ENCODE results near the gene FGD3.

The FGD3 gene

DNA sequence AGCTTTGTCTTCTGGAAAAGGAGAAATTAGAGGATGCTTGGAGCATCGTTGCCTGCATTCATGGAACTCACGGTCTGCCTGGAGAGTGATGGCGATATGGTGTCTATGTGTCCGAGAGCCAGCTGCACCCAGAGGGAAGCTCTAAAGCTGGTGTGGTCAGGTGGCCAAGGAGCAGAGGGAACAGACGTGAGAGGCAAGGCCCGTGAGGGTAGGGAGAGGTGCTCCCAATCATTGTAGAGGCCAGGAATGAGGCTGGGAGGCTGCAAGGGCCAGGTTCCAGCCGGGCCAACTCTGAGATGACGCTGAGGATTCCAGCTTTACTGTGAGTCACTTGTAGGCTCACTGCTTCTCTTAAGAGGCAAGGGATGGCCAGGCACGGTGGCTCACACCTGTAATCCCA, 7.6 kb downstream of the FGD3 start:
- no peak for DNase-seq

DNA sequence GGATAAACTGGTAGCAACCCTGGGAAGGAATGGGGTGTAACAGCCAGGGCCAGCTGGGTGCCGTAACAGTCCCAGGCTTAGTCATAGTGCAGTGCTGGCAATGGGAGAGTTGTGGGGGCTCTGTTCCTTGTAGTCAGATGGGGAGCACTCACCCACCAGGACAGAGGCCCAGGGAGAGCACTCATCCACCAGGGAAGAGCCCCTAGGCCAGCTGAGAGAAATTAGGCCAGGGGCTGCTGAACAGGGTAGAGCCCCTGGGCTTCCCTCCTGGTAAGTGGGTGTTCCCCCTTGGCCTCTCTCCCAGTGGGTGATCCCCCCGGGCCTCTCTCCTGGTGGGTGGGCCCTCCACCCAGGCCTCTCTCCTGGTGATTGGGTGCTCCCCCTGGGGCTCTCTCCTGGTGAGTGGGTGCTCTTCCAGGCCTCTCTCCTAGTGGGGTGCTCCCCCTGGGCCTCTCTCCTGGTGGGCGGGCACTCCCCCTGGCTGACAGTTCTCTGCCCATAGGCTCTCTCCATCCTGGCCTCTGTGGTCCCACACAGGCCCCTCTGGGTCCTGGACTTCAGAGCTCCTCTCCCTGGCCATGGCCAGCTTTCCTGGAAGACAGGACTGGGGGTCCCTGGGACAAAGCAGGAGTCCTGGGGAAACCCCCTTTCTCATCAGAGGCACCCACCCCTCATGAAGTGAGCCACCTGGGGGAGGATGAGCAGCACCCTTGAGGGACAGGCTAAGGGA, 13.4 kb downstream of the FGD3 start:
- no peak for DNase-seq

DNA sequence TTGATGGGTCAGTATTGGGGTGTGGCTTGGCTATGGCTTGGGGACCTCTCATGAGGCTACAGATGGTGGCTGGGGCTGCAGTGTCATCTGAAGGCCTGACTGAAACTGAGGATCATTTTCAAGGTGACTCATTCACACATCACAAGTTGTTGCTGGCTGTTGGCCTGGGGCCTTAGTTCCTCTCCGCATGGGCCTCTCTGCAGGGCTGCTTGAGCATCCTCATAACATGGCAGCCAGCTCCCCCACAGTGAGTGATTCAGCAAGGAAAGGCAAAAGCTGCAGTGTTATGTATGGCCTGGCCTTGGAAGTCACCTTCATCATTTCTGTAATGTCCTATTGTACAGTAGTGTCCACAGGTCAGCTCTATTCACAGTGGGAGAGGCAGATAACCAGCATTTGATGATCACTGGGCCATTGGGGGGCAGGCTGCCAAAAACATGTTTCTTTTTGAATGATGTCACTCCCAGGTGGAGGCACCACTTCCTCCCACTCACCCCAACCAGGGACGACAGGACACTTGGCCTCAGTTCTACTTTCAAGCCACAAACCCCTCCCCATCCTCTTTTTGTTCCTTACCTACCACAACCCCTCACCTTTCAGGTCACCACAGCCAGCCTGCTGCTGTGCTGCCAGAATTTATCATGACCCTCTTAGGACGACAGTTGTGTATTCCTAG, 14.4 kb downstream of the FGD3 start:
- no peak for DNase-seq

DNA sequence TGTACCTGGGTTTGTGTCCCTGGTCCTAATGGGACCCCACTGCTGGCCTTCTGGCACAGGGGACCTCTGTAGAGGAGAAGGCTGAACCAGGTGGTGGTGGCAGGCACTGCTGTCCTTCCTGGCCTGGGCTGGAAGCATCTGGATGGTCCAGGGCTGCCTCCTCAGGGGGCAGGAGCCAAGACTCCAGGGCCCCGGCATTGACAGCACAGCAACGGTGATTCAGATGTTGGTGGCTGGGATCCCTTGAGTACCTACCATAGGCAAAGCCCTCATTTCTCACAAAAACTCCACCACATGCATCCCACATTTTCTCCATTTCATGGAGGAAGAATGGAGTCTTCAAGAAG, 15.0 kb downstream of the FGD3 start:
- no peak for DNase-seq

DNA sequence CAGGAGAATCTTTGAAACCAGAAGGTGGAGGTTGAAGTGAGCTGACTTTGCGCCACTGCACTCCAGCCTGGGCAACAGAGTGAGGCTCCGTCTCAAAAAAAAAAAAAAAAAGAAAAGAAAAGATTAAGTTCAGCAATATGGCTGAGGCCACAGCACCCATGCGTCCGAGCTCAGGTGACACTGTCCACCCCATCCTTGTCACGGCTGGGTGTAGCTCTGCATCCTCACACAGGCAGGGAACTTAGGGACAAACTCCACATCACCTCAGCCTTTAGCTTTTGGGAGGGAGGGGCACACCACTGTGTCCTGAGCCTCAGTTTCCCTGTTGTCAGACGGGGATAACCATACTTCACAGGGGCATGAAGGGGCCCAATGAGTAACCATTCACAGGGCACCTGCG, 15.5 kb downstream of the FGD3 start:
- no peak for DNase-seq

DNA sequence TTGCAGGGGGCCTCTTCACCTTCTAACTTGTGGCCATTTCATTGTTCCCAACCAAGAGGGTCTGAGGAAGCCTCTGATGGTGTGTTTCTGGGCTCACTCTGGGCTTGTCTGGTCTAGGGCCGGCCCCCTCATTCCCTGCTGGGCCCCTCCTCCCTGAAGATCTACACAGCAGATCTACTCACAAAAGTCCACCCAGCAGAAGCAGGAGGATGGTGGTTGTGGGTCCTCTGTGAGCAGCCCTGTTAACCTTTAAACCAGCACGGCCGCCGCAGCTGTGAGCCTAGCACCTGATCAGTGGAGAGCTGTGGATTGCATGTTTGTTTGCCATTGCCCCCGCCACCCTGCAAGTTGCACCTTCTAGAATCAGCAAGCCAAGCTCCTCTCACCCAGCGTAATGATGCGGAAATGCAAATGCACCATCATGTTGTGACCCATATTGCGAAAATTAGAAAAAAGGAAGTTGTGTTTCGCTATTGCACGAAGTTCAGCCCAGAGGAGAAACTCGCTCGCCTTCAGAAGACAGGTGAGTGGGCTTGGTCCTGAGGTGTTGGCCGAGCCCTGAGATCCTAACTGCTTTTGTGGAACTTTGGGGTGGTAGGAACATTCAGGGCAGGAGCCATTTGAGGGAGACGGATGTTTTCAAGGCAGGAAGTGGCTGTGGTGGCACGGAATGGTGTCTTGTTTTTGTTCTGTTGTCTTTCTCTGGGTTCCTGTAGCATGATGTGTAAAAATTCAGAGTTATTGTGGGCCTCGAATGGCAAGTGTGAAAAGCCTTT, 16.7 kb downstream of the FGD3 start:
- peak; percentile 84 to 86 for DNase-seq

DNA sequence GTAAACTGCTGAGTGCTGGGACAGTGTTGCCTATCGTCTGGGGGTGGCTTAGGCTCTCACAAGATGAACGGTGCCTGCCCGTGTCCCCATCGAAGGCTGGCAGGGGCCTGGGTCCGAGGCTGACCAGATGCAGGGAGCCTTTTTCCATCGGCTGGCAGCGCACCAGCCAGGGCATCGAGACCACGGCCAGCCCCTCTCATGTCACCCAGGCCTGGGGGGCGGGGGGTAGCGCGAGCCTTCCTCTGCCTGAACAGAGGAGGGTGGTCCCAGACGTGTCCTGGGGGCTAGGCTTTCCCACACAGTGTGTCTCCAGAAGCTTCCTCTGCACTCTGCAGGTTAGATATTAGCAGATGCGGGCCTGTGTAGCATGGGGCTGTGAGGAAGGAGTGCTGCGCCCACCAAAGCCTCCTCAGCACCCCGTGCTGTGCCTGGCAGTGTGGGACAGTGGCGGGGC, 17.3 kb downstream of the FGD3 start:
- no peak for DNase-seq

DNA sequence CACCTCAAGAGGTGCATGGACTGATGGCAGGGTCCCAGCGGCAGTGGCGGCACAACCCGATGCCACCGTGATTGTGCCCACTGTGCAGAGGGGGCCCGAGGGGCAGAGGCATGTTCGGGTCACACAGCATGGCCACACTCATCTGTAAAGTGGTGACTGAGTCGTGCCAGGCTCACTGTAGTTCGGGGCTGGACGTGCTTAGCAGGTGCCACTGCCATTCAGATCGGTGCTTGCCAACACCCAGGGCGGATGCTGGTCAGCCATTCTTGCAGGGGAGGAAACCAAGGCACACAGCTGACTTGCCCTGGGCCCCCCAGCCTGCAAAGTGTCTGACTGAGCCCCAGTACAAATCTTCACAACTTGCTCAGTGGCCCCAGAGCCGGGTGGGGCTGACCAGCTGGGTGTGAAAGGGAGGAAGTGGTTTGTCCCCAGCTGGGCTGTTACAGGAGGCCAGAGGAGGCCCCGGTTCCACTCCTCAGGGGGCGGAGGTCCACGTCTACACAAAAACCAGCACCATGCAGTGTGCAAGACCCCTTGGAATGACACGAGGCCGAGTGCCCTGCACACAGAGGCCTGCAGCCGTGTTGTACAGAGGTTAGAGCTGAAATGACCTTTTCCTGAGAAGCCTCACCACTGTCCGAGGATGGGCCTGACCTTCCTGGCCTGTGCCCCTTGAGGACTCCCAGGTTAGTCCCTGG, 17.9 kb downstream of the FGD3 start:
- DNase-seq: peak; percentile 20 to 44

DNA sequence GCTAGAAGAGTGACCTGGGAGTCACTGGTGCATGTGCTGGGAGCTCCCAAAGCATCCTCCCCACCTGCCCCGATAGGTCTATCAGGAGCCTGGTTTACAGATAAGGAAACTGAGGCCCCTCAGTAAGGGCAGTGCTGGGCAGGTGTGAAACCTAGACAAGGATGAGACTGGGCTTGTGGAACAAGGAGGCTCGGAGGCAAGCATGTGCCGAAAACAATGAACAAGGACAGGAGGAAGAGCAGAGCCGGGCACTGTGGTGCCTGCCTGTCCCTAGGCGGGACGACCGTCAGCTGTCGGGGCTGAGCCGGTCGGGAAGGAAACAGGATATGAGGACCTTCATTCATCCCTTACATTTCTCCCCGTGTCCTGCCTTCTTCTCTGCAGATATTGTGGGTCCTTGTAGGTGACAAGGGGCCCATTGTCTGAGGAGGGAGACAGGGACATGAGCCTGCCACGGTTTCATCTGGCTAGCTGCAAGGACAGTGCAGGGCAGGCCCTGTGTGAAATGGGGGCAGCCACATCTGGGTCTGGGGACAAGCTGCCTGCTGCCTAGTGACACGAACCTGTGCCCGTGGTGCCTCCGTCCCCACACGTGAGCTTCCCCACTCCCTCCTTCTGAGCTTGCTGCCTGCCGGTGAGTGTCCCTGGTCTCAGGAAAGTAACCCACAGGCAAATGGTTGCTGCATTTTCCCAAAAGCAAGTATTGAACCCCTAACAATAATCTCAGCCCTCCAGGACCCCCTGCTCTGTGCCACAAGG, 18.6 kb downstream of the FGD3 start:
- DNase-seq: peak in 1 of 2 donors; percentile 25

DNA sequence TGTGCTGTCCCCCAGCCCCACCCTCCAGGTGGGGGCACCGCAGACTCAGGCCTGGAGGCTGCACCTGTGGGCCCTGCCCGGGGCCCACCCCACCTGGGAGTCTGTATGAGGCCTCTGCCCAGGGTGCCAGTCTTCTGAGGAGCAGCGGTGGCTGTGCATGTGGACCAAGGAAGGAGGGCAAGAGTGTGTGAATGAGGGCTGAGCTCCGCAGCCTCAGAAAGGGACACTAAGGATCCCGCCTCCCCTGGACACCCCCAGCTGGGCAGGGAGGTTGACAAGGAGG, 19.1 kb downstream of the FGD3 start:
- no peak for DNase-seq

DNA sequence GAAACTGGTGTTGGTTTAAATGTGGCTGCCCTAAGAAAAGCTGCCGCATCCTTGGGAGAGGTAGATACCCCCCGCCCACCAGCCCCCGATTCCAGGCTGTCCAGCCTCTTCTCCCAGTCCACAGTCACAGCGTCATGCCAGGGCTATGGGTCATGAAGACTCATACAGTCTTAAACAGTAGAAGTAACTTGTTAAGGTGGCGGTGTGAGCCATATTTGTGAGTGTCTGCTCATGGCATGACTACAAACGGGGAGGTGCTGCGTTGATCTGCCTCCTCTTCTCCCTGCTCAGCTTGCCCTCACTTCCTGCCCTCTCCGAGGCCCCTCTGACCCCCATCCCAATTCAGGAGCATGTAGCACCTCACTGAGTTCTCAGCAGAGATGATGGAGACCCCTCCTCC, 20.8 kb downstream of the FGD3 start:
- DNase-seq: no peak

DNA sequence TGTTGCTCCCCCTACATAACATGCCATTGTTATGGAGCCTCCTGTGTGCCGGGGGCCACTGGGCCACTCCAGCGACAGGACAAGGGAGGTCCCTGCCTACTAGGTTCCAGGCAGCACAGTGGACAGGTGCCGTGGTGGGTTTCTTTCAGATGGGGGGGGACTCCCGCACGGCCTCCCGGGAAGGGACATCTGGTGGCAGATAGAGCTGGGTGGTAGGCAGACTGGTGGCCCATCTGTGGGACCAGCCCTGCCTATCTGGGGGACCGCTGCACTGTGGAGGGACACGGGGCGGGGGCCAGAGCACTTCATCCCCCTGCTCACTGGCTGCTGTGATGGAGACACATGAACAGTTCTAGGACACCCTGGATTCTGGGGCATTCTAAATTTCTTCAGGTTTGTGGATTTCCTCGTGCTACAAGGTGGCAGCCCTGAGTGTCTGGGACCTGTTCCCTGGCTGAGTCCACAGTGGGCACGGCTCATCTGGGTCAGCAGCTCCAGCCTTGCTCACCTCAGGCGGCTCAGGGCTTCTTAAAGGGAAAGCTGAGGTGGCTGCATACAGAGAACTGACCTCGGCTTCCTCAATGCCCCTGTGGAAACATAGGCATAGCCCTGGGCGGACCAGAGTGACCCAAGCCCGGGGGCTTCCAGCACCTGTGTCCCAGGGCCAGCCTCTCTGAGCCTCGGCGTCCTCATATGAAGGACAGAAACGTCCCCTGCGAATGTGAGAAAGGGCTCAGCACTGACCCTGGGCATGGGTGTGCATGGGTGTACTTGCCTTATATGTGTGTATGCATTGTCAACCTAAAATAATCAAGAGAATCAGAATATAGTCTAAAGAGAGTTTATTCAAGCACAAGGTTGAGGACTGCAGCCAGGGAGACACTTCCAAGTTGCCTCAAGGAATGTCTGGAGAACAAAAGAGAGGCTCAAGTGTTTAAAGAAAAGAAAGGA, 22.5 kb downstream of the FGD3 start:
- DNase-seq: no peak

DNA sequence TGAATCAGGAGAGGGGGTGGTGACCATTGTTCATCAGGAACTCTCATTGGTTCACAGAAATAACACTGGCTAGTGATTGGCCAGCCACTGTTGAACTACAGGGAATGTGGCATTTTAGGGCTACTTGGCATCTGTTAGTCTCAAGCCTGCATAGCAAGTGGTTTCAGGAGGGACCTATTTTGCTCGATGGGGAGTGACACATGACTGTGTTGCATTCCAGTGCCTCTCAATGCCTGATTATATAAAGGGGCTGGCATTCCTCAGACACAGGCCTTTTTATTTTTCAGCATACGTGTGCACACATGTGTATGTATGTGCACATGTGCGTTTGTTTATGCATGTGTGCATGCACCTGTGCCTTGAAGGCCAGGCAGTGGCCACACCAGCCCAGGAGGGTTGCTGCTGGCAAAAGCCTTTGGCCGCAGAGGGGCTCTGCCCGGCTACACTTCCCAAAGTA, 23.2 kb downstream of the FGD3 start:
- peak in 1 of 2 donors; percentile 28 for DNase-seq

DNA sequence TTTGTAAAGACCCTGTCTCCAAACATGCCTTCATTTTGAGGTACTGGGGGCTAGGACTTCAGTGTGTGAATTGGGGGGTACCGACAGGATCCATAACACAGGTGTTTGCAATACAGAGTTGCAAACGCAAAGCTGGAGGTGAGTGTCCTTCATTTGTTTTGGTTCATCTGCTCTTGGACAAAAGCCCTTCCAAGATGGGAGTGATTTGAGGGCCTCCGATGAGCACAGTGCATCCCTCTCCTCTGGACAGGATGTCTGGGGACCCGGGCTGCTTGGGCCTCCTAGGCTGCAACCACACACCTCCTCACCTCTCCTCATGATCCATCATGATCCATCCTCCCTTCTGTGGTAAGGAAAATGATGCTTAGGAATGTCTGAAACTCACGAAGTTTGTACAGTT, 23.8 kb downstream of the FGD3 start:
- no peak for DNase-seq

DNA sequence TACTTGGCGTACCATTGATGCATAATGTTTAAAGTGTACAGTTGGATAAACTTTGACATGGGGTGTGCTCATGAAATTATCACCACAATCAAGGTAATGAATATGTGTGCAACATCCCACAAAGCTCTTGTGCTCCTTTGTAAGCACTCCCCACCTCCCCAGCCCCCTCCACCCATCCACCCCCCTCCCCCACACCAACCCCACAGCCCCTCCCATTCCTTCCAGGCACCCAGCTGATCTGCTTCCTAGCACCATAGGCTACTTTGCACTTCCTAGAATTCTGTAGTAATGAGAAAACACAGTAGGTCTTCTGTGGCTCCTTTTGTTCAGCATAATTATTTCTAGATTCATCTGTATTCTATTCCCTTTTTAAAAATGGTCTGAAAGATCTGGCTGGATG, 24.5 kb downstream of the FGD3 start:
- no peak for DNase-seq

DNA sequence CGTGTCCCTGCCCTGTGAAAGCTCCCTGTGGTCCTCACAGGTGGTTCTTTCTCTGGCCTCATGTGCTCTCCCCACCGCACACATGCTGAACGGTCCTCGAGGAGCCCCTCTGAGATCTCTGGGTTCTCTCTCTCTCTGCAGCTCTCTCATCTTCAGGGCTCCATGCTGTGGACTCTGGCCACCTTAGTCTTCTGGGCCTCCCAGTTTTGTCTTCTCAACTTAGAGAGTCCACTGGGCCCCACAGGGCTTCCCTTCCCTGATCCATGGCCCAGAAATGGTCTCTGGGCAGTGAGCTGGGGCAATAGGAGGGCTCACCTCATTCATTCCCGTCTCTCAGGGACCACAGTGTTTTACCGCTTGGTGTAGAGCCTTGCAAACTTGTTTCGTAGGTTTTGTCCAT, 26.4 kb downstream of the FGD3 start:
- DNase-seq: no peak

DNA sequence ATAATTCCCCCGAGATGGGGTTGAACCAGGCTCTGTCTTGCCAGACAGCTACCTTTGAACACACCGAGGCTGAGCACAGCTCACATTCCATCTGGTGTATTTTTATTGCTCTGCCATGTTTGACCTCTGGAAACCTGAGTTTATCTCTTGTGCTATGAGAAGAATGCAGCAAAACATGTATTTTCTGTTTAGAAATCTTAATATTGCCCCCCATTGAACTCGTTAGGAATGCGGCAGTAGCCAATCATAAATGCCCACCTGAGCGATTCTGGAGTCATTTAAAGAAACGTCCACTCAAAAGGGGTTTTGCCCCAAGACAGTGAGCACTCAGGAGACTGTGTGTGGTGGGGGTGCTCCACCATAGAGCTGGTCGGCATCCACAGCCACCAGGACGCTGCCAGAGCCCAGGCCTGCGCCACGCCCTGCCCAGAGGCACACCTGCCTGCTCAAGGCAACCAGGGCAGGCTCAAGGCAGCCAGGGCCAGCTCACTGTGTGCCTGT, 26.9 kb downstream of the FGD3 start:
- no peak for DNase-seq

DNA sequence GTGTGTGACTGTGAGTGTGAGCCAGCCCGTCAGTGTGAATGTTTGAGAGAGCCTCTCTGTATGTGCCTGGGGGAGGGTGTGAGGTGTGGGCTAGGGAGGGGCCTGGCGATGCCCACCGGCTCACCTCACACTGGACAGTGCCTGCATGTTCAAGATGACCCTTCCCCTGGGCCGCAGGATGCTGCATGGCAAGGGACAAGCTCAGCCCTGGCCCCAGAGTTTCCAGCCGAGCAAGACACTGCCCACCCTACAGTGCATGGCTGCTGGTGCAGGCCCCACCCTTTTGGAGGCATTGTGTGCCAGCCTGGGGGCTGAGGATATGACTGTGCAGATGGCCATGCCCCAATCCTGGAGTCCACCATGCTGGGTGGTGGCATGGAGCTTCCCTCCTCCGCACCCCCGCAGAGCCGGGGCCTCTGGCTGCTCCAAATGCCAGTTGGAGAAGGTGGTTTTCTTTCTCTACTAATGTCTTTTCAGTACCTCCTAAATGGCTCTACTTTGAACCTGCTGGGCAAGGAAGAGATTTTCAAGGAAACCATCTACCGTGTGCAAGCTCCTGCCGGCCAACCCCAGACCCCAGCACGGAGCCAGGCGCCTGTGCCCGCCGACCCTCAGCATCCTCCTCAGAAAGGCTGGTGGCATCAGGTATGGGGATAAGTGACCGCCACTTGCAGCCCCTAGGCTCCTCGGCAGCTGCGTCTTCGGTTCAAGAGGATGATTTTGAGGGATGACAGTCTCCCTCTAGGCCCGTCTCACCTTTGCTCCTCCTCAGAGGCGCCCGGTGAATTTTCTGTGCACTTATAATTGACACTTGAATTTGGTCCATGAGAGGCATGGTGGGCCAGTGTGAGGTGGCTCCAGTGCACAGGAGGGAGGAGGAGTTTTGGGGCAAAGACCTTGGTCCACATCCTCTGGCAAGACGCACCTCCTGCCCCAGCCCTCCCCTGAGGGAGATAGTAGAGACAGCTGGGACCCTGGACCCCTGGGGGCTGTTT, 27.7 kb downstream of the FGD3 start:
- DNase-seq: no peak

DNA sequence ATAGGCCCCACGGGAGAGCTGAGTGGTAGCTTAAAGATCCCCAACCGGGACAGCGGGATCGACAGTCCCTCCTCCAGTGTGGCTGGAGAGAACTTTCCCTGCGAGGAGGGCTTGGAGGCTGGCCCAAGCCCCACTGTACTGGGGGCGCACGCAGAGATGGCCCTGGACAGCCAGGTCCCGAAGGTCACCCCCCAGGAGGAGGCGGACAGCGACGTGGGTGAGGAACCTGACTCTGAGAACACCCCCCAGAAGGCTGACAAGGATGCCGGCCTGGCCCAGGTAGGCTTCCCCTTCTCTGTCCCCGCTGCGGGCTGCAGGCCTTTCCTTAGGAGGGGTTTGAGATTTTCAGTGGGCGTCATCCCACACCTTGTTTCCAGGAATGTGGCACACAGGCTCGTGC, 29.1 kb downstream of the FGD3 start:
- DNase-seq: no peak

DNA sequence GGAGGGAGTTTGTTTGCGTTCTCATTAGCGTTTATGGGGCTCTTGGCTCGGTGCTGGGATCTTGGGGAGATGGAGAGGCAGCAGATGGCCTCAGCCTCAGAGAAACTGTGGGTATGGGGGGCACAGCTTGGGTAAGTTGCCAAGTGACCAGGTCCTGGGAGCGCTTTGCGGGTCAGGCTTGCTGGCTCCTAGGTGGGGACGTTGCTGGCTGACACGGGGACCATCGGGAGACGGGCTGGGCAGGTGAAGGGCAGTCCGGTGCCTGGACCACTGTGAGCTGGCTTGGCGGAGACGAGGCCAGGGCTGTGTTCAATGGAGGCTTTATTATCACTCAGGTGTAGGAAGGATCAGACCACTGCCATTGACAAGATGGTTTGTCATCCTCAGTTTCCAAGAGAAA, 30.0 kb downstream of the FGD3 start:
- no peak for DNase-seq

All from inflammatory macrophage treated with lipopolysaccharide for 1 hour (primary cell).